Fibroblast of mammary gland (primary cell): ENCODE measurements around the gene CGB8.
A peak's percentile ranks its signal among the peaks of the same experiment; 100 is the strongest.
"Not testable (repeated sequence)": the region's sequence is repeated elsewhere in the genome, so short reads cannot be mapped to it uniquely, and the experiment has no call there.

Experiments used
- DNase-seq: peaks from one replicate; pipeline ENCODE4 v3.0.0-alpha.2; 2010; ENCODE audit warnings: low read depth
- H3K4me3 ChIP-seq: 2 replicates; pipeline ENCODE4 v1.5.1; 2011; ENCODE audit warnings: low read depth, mild to moderate bottlenecking, low read length, moderate library complexity; ENCODE audit not compliant: control insufficient read depth
- CTCF ChIP-seq: conservative IDR thresholded peaks from 2 replicates; pipeline ENCODE4 v1.5.1; 2011; ENCODE audit warnings: low read depth, low read length, inconsistent platforms; ENCODE audit not compliant: control insufficient read depth, insufficient read depth

Gene CGB8

DNA sequence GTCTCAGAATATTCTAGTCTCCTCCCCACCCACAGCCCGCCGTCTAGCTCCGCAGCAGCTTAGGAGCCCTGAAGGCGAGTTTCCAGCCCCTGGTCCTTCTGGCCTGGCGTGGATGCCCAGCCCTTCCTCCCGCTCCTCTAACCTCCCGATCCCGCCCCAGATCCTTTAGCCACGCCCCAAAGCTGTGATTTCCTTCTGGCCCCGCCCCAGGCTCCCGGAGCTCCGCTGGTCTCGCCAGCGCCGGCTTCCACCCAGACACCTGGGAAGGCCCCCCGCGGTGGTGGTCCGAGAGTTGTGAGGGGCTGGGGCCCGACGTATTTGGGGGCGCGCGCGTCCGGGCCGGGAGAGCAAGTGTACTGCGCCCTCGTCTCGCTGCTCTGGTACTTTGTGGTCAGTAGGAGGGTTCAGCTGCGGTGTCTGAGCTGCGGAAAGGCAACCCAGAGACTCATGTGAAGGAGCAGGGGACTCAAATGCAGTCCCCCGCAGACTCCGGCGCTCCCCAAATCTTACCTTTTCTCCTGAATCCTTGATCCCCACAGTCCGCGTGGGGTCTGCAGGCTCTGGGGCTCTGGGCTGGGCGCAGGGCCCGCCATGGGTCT is 8.8 kb upstream of the CGB8 start, which contains the start of gene CGB7:
CGB7 (minus strand) TSS at position 114 of the 599 bp plus-strand sequence. CDS start 2,374 bp downstream, outside the sequence.
- peak; percentile 38 for DNase-seq
- TF ChIP-seq CTCF = no peak
- peak within 1 kb of the TSS; percentile 50 for H3K4me3 ChIP-seq

GRCh38 chr19:49056902-49057596 is 8.1 kb upstream of the CGB8 start:
- DNase-seq = not testable (repeated sequence)
- H3K4me3 ChIP-seq = peak overlapping the region; percentile 50

GRCh38 chr19:49056101-49056901 is 7.4 kb upstream of the CGB8 start:
- no peak for TF ChIP-seq CTCF
- DNase-seq = peak; percentile 21

GRCh38 chr19:49050376-49051033 is 1.6 kb upstream of the CGB8 start:
- H3K4me3 ChIP-seq = not testable (repeated sequence)
- peak; percentile 68 for DNase-seq

More at GRCh38 chr19:49056101-49056901, 7.4 kb upstream of the CGB8 start:
- peak overlapping the region; percentile 50 for H3K4me3 ChIP-seq

- H3K4me3 ChIP-seq, DNase-seq: not testable (repeated sequence)
These were observed 923 bp upstream of the CGB8 start for GRCh38 chr19:49049834-49050233.

DNA sequence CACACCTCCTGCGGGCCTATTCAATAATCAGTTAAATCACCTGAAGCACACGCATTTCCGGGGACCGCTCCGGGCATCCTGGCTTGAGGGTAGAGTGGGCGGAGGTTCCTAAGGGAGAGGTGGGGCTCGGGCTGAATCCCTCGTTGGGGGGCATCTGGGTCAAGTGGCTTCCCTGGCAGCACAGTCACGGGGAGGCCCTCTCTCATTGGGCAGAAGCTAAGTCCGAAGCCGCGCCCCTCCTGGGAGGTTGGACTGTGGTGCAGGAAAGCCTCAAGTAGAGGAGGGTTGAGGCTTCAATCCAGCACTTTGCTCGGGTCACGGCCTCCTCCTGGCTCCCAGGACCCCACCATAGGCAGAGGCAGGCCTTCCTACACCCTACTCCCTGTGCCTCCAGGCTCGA is 5.4 kb downstream of the CGB8 start, which contains the start of gene CGB5:
CGB5 (plus strand) TSS at position 301 of the 400 bp plus-strand sequence. CDS start 362 bp downstream, outside the sequence.
- not testable (repeated sequence) for H3K4me3 ChIP-seq, DNase-seq

DNA sequence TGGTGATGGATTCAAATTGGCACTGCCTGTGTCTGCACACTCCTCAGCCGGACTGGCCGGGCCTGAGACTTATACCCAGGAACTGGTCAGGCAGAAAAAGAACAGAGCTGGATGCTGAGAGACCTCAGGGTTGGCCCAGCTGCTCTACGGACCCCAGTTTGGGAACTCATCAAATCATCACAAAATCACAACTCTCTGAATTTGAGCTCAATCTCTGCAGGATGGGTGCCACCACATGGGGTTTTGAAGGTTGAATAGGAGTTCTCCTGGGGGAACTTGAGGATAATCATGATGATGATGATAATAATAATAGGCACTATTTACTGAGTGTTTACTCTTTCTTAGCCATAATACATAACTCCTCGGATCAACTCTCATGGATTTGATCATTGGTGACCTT is 6.2 kb downstream of the CGB8 start:
- not testable (repeated sequence) for H3K4me3 ChIP-seq, DNase-seq

- no peak for TF ChIP-seq CTCF
- peak; percentile 26 for DNase-seq
- H3K4me3 ChIP-seq = no peak overlapping the region
These were observed 6.7 kb downstream of the CGB8 start for GRCh38 chr19:49042177-49042576.

GRCh38 chr19:49039736-49040135 is 9.2 kb downstream of the CGB8 start:
- not testable (repeated sequence) for H3K4me3 ChIP-seq, DNase-seq

- peak; percentile 78 for DNase-seq
- not testable (repeated sequence) for H3K4me3 ChIP-seq
These were observed 10.2 kb downstream of the CGB8 start for GRCh38 chr19:49038557-49039276.

GRCh38 chr19:49038111-49038510 is 10.8 kb downstream of the CGB8 start:
- not testable (repeated sequence) for H3K4me3 ChIP-seq, DNase-seq
